Measurements from ENCODE around the gene SPHKAP.
"Not testable (repeated sequence)": the region's sequence is repeated elsewhere in the genome, so short reads cannot be mapped to it uniquely, and the experiment has no call there.

Gene SPHKAP

GRCh38 chr2:228092056-228092455 is 89.4 kb downstream of the SPHKAP start:
- no peak for DNase-seq

DNA sequence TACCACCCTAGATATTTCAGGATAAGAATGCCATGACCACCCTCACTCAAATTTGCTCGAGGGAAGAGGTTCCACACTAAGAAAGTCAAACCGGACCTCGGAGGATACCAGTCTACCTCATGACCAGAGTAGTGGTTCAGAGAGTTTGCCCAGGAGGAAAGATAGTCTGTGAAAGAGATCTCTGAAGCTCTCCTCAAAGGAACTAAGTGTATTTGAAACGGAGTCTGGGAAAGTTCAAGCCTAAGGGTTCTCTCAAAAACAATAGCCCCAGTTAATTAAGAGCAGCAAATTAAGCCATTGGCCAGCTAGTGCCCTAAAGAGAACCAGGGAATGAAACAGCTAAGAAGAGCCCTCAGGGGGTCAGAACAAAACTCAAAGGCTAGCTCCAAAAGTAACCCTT is 94.9 kb downstream of the SPHKAP start:
- no peak for DNase-seq

GRCh38 chr2:228084717-228085116 is 96.8 kb downstream of the SPHKAP start:
- DNase-seq = no peak

GRCh38 chr2:228083131-228083530 is 98.4 kb downstream of the SPHKAP start:
- DNase-seq = no peak

DNA sequence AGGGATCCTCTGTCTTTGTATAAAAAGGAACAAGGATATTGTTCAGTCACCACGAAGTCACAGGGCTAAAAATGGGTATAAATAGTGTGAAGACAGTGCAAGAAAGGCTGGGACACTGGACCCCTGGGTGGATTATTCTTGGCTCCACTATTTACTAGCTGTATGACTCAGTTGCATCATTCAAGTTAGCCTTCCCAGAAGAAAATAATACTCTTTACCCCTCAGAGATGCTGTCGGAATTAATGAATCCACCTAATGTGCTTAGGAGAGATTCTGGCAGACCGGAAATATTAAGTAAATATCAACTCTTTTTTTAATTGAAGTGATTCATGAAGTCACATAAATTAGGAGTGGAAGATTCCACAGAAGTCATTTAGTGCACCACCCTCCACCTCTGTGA is 98.9 kb downstream of the SPHKAP start:
- DNase-seq = no peak

DNA sequence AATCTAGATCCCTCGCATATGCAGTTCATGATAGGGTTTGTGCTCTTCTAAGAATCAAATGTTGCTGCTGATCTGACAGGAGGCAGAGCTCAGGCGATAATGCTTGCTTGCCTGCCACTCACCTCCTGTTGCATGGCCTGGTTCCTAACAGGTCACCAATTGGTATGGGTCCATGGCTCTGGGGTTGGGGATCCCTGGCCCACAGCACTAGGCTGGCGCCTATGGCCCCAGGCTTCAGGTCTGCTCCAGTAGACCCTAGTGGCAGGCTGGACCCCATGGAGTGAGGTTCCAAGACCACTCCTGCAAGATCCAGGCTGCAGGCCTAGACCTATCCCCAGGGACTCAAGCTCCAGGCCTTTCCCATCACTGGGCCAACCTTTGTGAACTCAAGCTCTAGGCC is 102.3 kb downstream of the SPHKAP start:
- DNase-seq = no peak

GRCh38 chr2:228076695-228077094 is 104.8 kb downstream of the SPHKAP start:
- DNase-seq = not testable (repeated sequence)

- no peak for DNase-seq
Observed at GRCh38 chr2:228072669-228073068, 108.8 kb downstream of the SPHKAP start.

DNA sequence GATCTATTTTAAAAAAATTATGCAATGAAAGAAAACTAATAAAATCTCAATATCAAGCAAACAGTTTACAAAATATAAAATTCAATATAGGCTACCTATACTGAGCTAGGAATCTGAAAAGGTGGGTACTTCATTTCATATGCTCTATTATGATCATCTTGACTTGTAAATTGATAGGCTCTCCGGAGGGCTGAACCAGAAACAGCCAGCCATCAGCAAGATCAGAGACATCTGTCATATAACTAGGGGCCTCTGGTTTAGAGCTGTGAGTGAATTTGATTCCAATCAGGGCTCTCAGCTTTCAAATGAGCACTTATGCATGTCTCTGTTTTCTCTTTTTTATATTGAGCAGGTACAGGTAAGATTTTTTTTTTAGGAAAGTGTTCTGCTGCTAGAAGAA is 114.2 kb downstream of the SPHKAP start:
- no peak for DNase-seq

DNA sequence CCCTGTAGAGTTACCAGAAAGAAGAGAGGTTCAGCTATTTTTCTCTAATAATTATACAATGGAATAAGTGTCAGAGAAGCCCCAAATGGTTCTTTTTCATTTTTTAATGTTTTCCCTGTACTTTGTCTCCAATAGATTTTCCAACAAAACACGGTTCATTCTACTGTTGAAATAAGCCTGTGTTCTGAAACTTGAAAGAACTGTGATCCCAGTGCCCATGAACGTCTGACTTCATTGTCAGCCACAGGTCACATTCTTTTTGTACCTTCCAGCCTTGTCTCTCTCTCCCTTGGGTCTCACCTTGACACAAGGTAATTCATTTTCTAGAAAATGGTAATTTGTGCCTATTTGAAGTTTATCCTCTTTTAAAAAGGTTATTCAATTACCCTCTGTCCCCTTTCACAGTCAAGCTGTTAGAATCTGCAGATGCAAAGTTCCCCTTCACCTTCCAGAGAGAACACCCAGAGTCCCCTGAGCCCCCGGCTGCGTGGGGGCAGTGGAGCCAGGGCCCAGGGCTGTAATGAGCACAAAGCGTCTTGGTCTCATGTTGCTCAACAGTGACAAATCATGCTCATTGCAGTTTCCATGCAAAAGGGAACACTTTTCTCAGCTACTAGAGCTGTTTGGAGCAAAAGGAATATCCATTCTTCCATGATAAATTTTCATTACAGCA is 115.2 kb downstream of the SPHKAP start:
- no peak for DNase-seq

DNA sequence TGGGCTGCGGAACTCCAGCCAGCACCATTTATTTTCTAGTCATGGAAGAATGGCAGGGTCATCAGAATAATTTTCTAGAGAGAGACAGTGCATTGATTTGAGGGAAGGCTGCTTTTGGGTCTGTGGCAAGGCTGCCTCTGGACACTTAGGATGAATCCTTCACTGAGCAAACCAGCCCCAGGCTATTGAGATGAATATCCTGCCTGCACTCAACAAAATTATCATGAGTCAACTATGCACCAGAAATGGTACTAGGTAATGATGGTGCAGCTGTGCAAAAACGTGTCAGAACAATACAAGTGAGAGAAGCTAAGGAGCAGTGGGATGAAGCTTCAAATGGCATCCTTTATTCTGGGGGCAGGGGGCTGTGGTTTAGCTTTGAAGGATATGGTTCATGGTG is 115.8 kb downstream of the SPHKAP start:
- no peak for DNase-seq

DNA sequence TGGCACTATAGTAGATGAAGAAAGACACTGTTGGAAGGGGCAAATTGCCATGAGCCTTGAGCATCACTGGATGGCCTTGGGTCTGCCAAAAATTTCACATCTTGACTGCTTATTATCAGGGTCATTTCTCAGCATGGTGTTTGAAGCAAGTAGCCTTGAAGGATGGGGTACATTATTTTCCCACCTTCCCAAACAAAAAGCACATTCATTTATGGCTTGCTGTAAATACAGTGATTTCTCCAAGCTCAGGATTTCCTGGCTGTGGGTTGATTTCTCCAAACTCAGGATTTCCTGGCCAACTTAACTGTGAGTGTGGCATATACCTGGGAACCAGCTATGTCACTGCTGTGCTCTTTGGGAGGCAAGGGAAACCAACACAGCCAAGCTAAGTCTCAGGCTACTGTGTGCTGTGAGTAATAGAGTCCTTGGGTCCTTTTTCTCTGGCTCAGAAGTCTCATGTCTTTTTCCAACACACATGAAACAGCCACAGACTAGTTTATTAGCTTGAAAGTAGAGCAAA is 116.6 kb downstream of the SPHKAP start:
- DNase-seq = no peak

- DNase-seq = no peak
Observed at GRCh38 chr2:228064024-228064423, 117.5 kb downstream of the SPHKAP start.

DNA sequence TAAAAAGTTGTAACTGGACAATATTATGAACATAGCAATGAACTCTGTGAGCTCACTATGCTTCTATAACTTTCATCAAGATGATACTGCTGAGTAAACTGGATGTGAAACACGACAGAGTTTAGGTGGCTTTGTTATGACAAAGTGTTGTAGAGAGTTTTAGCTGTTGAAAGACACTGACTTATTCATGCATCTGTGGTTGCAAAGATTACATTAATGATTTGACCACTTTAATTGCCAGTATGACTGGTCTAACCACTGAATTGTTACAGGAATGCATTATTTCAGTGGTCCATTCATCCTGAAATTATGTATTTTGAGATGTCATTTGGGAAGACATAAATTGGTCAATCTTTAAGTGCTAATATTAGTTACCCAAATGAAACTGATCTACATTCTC is 117.9 kb downstream of the SPHKAP start:
- no peak for DNase-seq

GRCh38 chr2:228059735-228060134 is 121.8 kb downstream of the SPHKAP start:
- no peak for DNase-seq

- DNase-seq = no peak
Observed at GRCh38 chr2:228056293-228057097, 125.0 kb downstream of the SPHKAP start.

GRCh38 chr2:228048838-228049490 is 132.5 kb downstream of the SPHKAP start:
- no peak for DNase-seq

GRCh38 chr2:228040995-228041394 is 140.5 kb downstream of the SPHKAP start:
- DNase-seq = no peak

GRCh38 chr2:228039752-228040534 is 141.5 kb downstream of the SPHKAP start:
- DNase-seq = no peak

GRCh38 chr2:228038967-228039366 is 142.5 kb downstream of the SPHKAP start:
- no peak for DNase-seq

DNA sequence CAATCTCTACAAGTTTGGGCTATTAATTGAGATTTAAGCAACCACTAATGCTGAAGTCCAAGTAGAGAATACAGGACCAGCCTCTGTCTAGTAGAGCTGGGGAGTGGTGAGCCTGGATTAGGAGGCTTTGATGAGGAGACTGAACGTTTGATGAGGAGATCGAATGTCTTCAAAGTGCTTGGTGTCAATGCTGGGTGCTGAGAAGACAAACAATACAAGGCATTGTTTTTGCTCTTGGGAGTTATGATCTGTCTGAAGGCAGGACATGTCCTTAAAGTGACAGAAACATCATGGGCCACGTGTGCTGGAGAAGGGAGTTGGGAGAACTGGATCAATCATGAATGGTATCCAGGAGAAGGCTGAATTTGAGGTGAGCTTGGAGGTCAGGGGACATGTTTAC is 143.6 kb downstream of the SPHKAP start:
- no peak for DNase-seq

- DNase-seq = no peak
Observed at GRCh38 chr2:228023619-228024018, 157.9 kb downstream of the SPHKAP start.

GRCh38 chr2:228018311-228018710 is 163.2 kb downstream of the SPHKAP start:
- no peak for DNase-seq

Measured in stimulated activated CD4-positive, alpha-beta T cell treated with anti-CD3 and anti-CD28 coated beads, Interleukin-2, amount 100 ng/mL, for 24 hours (primary cell).